GM11168 (cell line): ENCODE measurements around the gene STAT5A.

Experiments
- in situ Hi-C: fragments of 300-500 bp; cut with MboI; formaldehyde crosslinking; loops from one replicate; pipeline ENCODE4 v1.12.0; 2022; ENCODE audit warnings: low sequenced_read_pairs; ENCODE audit not compliant: unreplicated experiment

The STAT5A gene

GRCh38 chr17:42321555-42321954 is 33.3 kb downstream of the STAT5A start:
- in situ Hi-C loops: loop anchor here (5.0 kb wide), 1 partner anchor 81 kb away; no protein-coding TSS in a partner anchor

- in situ Hi-C loops: loop anchor here (5.0 kb wide), 1 partner anchor 80 kb away; no protein-coding TSS in a partner anchor
Observed at GRCh38 chr17:42322382-42323267, 34.3 kb downstream of the STAT5A start.

GRCh38 chr17:42323268-42323773 is 35.0 kb downstream of the STAT5A start:
- in situ Hi-C loops: loop anchor here (5.0 kb wide), 1 partner anchor 79 kb away; no protein-coding TSS in a partner anchor

DNA sequence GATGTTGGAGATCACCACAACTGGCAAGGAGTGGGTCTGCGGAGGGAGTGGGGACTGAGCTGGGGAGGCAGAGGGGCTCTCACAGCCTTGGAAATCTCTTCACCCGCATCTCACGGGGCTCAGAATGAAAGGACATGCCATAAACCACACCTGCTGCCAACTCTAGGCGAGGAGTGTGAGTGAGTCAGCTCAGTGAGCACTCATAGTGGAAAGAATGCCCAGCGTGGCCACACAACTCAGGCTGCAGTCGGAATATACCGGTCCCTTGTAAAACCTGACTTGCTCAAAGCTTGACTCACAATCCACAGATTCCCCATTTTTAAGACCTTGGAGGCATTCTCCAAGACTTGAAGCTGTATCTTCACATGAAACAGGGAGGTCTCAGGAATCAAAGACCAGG is 36.7 kb downstream of the STAT5A start:
- in situ Hi-C loops: no loop called here

- in situ Hi-C loops: no loop called here
Observed at GRCh38 chr17:42329025-42329976, 41.0 kb downstream of the STAT5A start.

GRCh38 chr17:42333053-42333452 is 44.8 kb downstream of the STAT5A start:
- in situ Hi-C loops: no loop called here

- in situ Hi-C loops: loop anchor here (5.0 kb wide), 1 partner anchor 53 kb away; the partner anchor contains the start of gene STAT3
Observed at GRCh38 chr17:42334677-42335076, 46.4 kb downstream of the STAT5A start.

DNA sequence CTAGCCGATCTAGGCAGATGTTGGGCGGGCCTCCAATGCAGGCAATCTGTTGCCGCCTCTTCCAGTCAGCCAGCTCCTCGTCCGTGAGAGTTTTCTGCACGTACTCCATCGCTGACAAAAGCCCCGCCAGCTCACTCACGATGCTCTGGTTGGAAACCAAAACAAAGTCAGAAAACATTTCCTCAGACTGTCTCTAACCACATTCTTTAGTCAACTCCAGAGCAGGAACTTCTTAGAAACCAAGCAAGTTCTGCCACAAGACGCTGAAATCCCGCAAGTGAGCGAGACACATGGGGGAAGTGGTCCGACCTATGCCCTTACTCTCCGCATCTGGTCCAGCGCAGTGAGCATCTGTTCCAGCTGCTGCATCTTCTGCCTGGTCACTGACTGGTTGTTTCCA is 49.1 kb downstream of the STAT5A start:
- in situ Hi-C loops: loop anchor here (5.0 kb wide), 1 partner anchor 50 kb away; the partner anchor contains the start of gene STAT3

GRCh38 chr17:42338427-42338985 is 50.2 kb downstream of the STAT5A start:
- in situ Hi-C loops: loop anchor here (5.0 kb wide), 1 partner anchor 49 kb away; the partner anchor contains the start of gene STAT3

GRCh38 chr17:42339221-42339620 is 50.9 kb downstream of the STAT5A start:
- in situ Hi-C loops: loop anchor here (5.0 kb wide), 1 partner anchor 48 kb away; the partner anchor contains the start of gene STAT3

- in situ Hi-C loops: no loop called here
Observed at GRCh38 chr17:42340691-42341127, 52.4 kb downstream of the STAT5A start.

- in situ Hi-C loops: no loop called here
Observed at GRCh38 chr17:42341568-42341967, 53.3 kb downstream of the STAT5A start.

GRCh38 chr17:42342242-42343008 is 54.1 kb downstream of the STAT5A start:
- in situ Hi-C loops: no loop called here

DNA sequence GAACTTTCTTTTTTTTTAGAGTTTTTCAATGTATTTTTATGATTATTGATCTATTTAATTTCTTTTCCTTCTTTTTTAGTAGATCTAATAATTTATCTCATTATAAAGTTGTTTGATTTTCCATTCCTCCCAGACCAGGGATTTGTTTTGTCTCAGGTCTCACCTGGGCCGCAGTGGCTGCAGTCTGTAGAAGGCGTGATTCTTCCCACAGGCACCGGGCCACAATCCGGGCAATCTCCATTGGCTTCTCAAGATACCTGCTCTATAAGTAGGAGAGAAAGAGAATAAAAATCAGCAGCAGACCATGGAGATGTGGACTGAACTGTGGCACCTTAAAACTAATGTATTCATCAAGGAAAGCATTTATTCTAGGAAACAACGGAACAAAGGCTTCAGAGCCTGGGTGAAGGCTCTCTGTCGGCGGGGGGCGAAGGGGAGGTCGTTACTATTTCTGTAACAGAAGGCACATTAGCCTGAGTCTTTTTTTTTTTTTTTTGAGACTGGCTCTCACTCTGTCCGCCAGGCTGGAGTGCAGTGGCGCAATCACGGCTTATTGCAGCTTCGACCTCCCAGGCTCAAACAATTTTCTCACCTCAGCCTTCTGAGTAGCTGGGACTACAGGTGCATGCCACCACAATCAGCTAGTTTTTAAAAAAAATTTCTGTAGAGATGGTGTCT is 57.2 kb downstream of the STAT5A start:
- in situ Hi-C loops: no loop called here

DNA sequence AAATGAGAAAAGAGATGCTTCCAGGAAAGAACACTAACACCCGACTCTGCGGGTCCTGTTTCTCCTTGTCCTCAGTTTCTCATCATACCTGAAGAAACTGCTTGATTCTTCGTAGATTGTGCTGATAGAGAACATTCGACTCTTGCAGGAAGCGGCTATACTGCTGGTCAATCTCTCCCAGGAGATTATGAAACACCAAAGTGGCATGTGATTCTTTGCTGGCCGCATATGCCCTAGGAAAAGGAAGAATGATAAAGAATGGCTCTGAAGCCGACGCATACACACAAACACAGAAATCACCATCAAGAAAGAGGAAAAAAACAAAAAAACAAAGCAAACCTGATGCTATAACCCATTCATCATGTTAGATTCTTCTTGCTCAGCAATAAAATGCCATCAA is 58.2 kb downstream of the STAT5A start:
- in situ Hi-C loops: no loop called here

GRCh38 chr17:42347198-42347597 is 58.9 kb downstream of the STAT5A start:
- in situ Hi-C loops: no loop called here

DNA sequence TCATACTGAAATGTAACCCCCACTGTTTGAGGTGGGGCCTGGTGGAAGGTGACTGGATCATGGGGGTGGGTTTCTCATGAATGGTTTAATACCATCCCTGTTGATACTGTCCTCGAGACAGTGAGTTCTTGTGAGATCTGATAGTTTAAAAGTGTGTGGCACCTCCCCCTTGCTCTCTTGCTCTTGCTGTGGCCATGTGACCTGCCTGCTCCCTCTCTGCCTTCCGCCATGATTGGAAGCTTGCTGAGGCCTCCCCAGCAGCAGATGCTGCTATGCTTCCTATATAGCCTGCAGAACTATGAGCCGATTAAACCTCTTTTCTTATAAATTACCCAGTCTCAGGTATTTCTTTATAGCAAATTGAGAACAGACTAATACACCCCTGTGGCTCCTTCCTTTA is 59.3 kb downstream of the STAT5A start:
- in situ Hi-C loops: no loop called here

DNA sequence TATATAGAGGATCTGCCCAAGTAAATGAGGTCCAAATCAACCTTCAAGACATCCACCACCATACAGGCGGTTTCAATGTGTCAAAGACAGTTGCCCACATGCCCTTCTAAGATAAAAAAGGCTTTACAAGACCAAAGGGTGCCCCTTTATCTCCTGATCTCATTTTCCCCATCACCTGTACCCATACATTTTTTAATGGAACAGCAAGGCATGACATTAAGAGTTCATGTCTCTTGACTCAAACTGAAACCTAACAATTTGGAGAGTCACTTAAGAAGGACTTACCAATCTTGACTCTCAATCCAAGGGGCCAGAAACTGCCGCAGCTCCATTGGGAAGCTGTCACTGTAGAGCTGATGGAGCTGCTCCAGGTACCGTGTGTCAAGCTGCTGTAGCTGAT is 59.8 kb downstream of the STAT5A start:
- in situ Hi-C loops: no loop called here
